H1 (cell line): ENCODE results near the gene EPB41L2. TPM values are rescaled to one million over a fixed set of nuclear protein-coding genes. Genes with fewer than 3 reads are reported as not detected.

Experiments used
- CTCF ChIA-PET: fragments of 300-600 bp; sonication (Branson Sonifier 250); formaldehyde crosslinking; loops from one replicate; lab custom pipeline; 2021; ENCODE audit not compliant: partially characterized antibody; lab: Charles Lee
- POLR2A ChIA-PET: fragments of 300-600 bp; sonication (Branson Sonifier 250); formaldehyde crosslinking; loops from one replicate; lab custom pipeline; 2021; ENCODE audit warnings: inconsistent platforms; ENCODE audit not compliant: partially characterized antibody; lab: Charles Lee
- DNase-seq, 2 experiments: peaks; one replicate each; pipeline versions ENCODE4 v3.0.0 to v3.0.0-alpha.2; 2010 to 2022; ENCODE audit warnings: low spot score in 2 of 2, low read depth in 1 of 2, mixed read lengths in 1 of 2
- FAIRE-seq: peaks from 2 replicates; lab custom pipeline; 2011; peaks lifted over from hg19 to GRCh38; lab: Jason Lieb, UNC
- H2AFZ ChIP-seq: 2 replicates; pipeline ENCODE4 v1.8.1; 2012; ENCODE audit warnings: low read length, inconsistent platforms
- H2AK5ac ChIP-seq: 2 replicates; pipeline ENCODE4 v1.6.1; 2013; ENCODE audit warnings: low read depth, low read length
- H2BK120ac ChIP-seq: replicated peaks from 2 replicates; pipeline ENCODE3; 2013; ENCODE audit warnings: low read depth, low read length, inconsistent platforms
- H2BK12ac ChIP-seq: 2 replicates; pipeline ENCODE4 v1.6.1; 2013; ENCODE audit warnings: low read depth, low read length
- H2BK15ac ChIP-seq: 2 replicates; pipeline ENCODE4 v1.6.1; 2013; ENCODE audit warnings: low read length
- H2BK20ac ChIP-seq: 2 replicates; pipeline ENCODE4 v1.6.1; 2013; ENCODE audit warnings: low read length
- H2BK5ac ChIP-seq: 2 replicates; pipeline ENCODE4 v1.6.1; 2013; ENCODE audit warnings: low read depth, low read length
- H3K14ac ChIP-seq: 2 replicates; pipeline ENCODE4 v1.6.1; 2013; ENCODE audit warnings: inconsistent platforms; ENCODE audit not compliant: insufficient read length
- H3K18ac ChIP-seq: 2 replicates; pipeline ENCODE4 v1.6.1; 2013; ENCODE audit warnings: low read length; ENCODE audit errors: extremely low read depth
- H3K23ac ChIP-seq: 2 replicates; pipeline ENCODE4 v1.6.1; 2013; ENCODE audit warnings: inconsistent platforms; ENCODE audit not compliant: insufficient read length
- H3K23me2 ChIP-seq: 2 replicates; pipeline ENCODE4 v1.6.1; 2013; ENCODE audit warnings: low read depth, low read length
- H3K27ac ChIP-seq: 2 replicates; pipeline ENCODE4 v1.6.1; 2011; ENCODE audit warnings: low read depth, low read length, inconsistent platforms
- H3K27me3 ChIP-seq, 4 experiments: replicated peaks in 1 of 4; 1 replicate in 1 of 4; 2 replicates in 3 of 4; pipeline versions ENCODE4 v1.6.1 to v1.8.1; 2011 to 2013; ENCODE audit warnings: low read length in 3 of 4, mild to moderate bottlenecking in 3 of 4, inconsistent platforms in 2 of 4, mixed read lengths in 2 of 4, moderate library complexity in 1 of 4; ENCODE audit not compliant: control insufficient read depth in 3 of 4, insufficient read depth in 3 of 4; ENCODE audit errors: extremely low read depth in 1 of 4
- H3K36me3 ChIP-seq, 4 experiments: 2 replicates each; pipeline versions ENCODE4 v1.6.1 to v1.8.1; 2011 to 2013; ENCODE audit warnings: mild to moderate bottlenecking in 4 of 4, low read length in 3 of 4, moderate library complexity in 2 of 4, control low read depth in 1 of 4, inconsistent platforms in 1 of 4; ENCODE audit not compliant: insufficient read depth in 4 of 4, control insufficient read depth in 2 of 4
- H3K4ac ChIP-seq: replicated peaks from 2 replicates; pipeline ENCODE3; 2013; ENCODE audit warnings: low read length, low read depth, mixed read lengths, inconsistent platforms; ENCODE audit not compliant: insufficient read length
- H3K4me1 ChIP-seq, 4 experiments: replicated peaks in 1 of 4; 1 replicate in 1 of 4; 2 replicates in 3 of 4; pipeline versions ENCODE4 v1.6.1 to v1.8.1; 2011 to 2013; ENCODE audit warnings: low read length in 3 of 4, inconsistent platforms in 2 of 4, mixed read lengths in 1 of 4; ENCODE audit not compliant: insufficient read depth in 4 of 4, control insufficient read depth in 3 of 4
- H3K4me2 ChIP-seq, 2 experiments: 2 replicates each; pipeline versions ENCODE4 v1.6.1 to v1.8.1; 2011 to 2013; ENCODE audit warnings: low read depth in 2 of 2, low read length in 2 of 2, control low read depth in 1 of 2, inconsistent platforms in 1 of 2, mild to moderate bottlenecking in 1 of 2; ENCODE audit not compliant: insufficient read depth in 1 of 2
- H3K4me3 ChIP-seq, 4 experiments: fragments of 200-600, 300-600 bp in 1 of 4; sonication (generic), shearing (Covaris generic), sonication (Bioruptor Twin) in 1 of 4; 2 replicates each; pipeline versions ENCODE4 v1.5.1 to v1.8.1; 2011 to 2016; ENCODE audit warnings: low read length in 4 of 4, low read depth in 3 of 4, control low read depth in 2 of 4, inconsistent platforms in 2 of 4, mild to moderate bottlenecking in 2 of 4, mixed read lengths in 1 of 4, moderate library complexity in 1 of 4; ENCODE audit not compliant: insufficient read depth in 2 of 4; ENCODE audit errors: extremely low read depth in 1 of 4
- H3K56ac ChIP-seq: replicated peaks from 2 replicates; pipeline ENCODE3; 2013; ENCODE audit warnings: low read depth, mild to moderate bottlenecking, mixed read lengths, low read length, inconsistent platforms; ENCODE audit not compliant: insufficient read length
- H3K79me1 ChIP-seq: 2 replicates; pipeline ENCODE4 v1.6.1; 2013; ENCODE audit warnings: low read depth, low read length, control low read depth
- H3K79me2 ChIP-seq, 2 experiments: 2 replicates each; pipeline versions ENCODE4 v1.6.1 to v1.8.1; 2012 to 2013; ENCODE audit warnings: low read length in 2 of 2, mild to moderate bottlenecking in 2 of 2, inconsistent platforms in 1 of 2; ENCODE audit not compliant: insufficient read depth in 2 of 2, control insufficient read depth in 1 of 2
- H3K9ac ChIP-seq, 4 experiments: replicated peaks in 1 of 4; 1 replicate in 1 of 4; 2 replicates in 3 of 4; pipeline versions ENCODE4 v1.6.1 to v1.8.1; 2011 to 2013; ENCODE audit warnings: low read depth in 3 of 4, low read length in 3 of 4, control low read depth in 2 of 4, mild to moderate bottlenecking in 2 of 4, moderate library complexity in 2 of 4, inconsistent platforms in 1 of 4; ENCODE audit errors: extremely low read depth in 1 of 4
- H3K9me3 ChIP-seq, 2 experiments: 2 replicates each; pipeline versions ENCODE4 v1.6.1 to v1.8.1; 2012 to 2013; ENCODE audit warnings: mild to moderate bottlenecking in 2 of 2, moderate library complexity in 2 of 2, control low read depth in 1 of 2, inconsistent platforms in 1 of 2, low read depth in 1 of 2, low read length in 1 of 2, mixed read lengths in 1 of 2; ENCODE audit not compliant: insufficient read depth in 2 of 2
- H4K20me1 ChIP-seq, 2 experiments: replicated peaks in 1 of 2; 2 replicates each; pipeline versions ENCODE3 to v1.8.1; 2011 to 2013; ENCODE audit warnings: inconsistent platforms in 2 of 2, low read length in 2 of 2, mild to moderate bottlenecking in 1 of 2; ENCODE audit not compliant: insufficient read depth in 2 of 2, control insufficient read depth in 1 of 2
- H4K5ac ChIP-seq: 2 replicates; pipeline ENCODE4 v1.6.1; 2013; ENCODE audit warnings: low read length, low read depth, mixed read lengths, inconsistent platforms; ENCODE audit not compliant: insufficient read length
- H4K8ac ChIP-seq: 2 replicates; pipeline ENCODE4 v1.8.0; 2013; ENCODE audit warnings: mild to moderate bottlenecking, moderate library complexity, low read length, inconsistent platforms; ENCODE audit not compliant: insufficient read depth; ENCODE audit errors: extremely low read depth
- H4K91ac ChIP-seq: replicated peaks from 2 replicates; pipeline ENCODE3; 2013; ENCODE audit warnings: low read length, mixed read lengths, inconsistent platforms; ENCODE audit not compliant: insufficient read length
- EGR1 ChIP-seq: IDR thresholded peaks from 2 replicates; pipeline ENCODE4 v1.6.1; 2011; ENCODE audit warnings: low read depth, low read length, borderline replicate concordance
- MAFK ChIP-seq: IDR thresholded peaks from 2 replicates; pipeline ENCODE4 v1.6.1; 2012; ENCODE audit warnings: low read depth, mild to moderate bottlenecking, improper control_type of control experiment, low read length
- POLR2A ChIP-seq, 2 experiments: IDR thresholded peaks; 1 replicate in 1 of 2; 2 replicates in 1 of 2; pipeline ENCODE4 v1.6.1; 2011; ENCODE audit warnings: low read depth in 2 of 2, low read length in 2 of 2, mild to moderate bottlenecking in 2 of 2; ENCODE audit errors: control extremely low read depth in 1 of 2
- POU5F1 ChIP-seq: IDR thresholded peaks from 2 replicates; pipeline ENCODE4 v1.6.1; 2011; ENCODE audit warnings: low read depth, mild to moderate bottlenecking, low read length, moderate library complexity
- RAD21 ChIP-seq, 2 experiments: IDR thresholded peaks in 1 of 2; conservative IDR thresholded peaks in 1 of 2; 2 replicates each; pipeline ENCODE4 v1.6.1; 2011; ENCODE audit warnings: low read depth in 2 of 2, low read length in 2 of 2, improper control_type of control experiment in 1 of 2, inconsistent platforms in 1 of 2, mild to moderate bottlenecking in 1 of 2, moderate library complexity in 1 of 2
- RXRA ChIP-seq: IDR thresholded peaks from 2 replicates; pipeline ENCODE4 v1.6.1; 2011; ENCODE audit warnings: low read depth, mild to moderate bottlenecking, low read length, moderate library complexity; ENCODE audit not compliant: insufficient read depth
- TAF7 ChIP-seq: optimal IDR thresholded peaks from 2 replicates; pipeline ENCODE3; 2011; ENCODE audit warnings: low read depth, mild to moderate bottlenecking, inconsistent platforms, low read length, moderate library complexity, borderline replicate concordance
- TCF12 ChIP-seq: IDR thresholded peaks from 2 replicates; pipeline ENCODE4 v1.6.1; 2011; ENCODE audit warnings: low read depth, mild to moderate bottlenecking, low read length
- polyA plus RNA-seq, 7 experiments: library from polyadenylated mRNA; depleted of rRNA in 3 of 7; stranded (reverse) in 5 of 7; unstranded in 2 of 7; fragments of >200 nt in 5 of 7; fragments of 200-250 nt in 2 of 7; gene quantifications; 1 replicate in 5 of 7; 2 replicates in 1 of 7; 4 replicates in 1 of 7; pipeline versions ENCODE4 v1.2.1 to v1.2.3, GENCODE V29; 2011 to 2013; ENCODE audit warnings: missing spikeins in 2 of 7, mixed read lengths in 2 of 7
- total RNA-seq: library from RNA; stranded (reverse); fragmentation: NEBNext Ultra II Directional; extraction: Animal tissue kit (Norgen Biotek cat#: 25700); gene quantifications from 2 replicates; pipeline ENCODE4 v1.2.1, GENCODE V29; 2021
- TF ChIP-seq, protein P1 (sequence below): IDR thresholded peaks from 2 replicates; pipeline ENCODE4 v1.6.1; 2011; ENCODE audit warnings: low read depth, mild to moderate bottlenecking, low read length; ENCODE audit not compliant: insufficient read depth

Gene EPB41L2
- total and polyA plus RNA-seq, 2 of the 8 experiments (the other 6 are each of a cell fraction or from before 2014, with no cell fraction given), result 22.5 to 123 TPM

DNA sequence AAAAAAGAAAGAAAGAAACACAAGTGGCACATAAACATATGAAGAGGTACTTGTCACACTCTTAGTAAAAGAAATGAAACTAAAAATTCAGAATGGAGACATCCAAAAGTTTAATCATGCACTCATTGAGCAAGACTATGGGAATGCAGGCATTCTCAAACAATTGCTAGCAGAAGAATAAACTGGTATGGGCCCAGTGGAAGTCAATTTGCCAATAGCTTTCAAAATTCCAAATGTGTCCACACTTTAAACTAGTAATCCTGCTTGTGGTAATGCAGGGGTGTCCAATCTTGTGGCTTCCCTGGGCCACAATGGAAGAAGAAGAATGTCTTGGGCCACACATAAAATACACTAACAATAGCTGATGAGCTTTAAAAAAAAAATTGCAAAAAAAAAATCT is 97.4 kb downstream of the EPB41L2 start:
- H3K14ac ChIP-seq, result no peak overlapping the region
- no peak overlapping the region for H3K56ac ChIP-seq
- peaks cover 0 to 60% of the 10 kb centered on the region in 2 experiments; a peak in 2 of 4 replicates for H3K79me2 ChIP-seq
- H3K18ac ChIP-seq, result no peak overlapping the region
- H3K4me1 ChIP-seq, result peaks cover 0 to 6% (median 4%) of the 10 kb centered on the region in 4 experiments; a peak in 3 of 7 replicates
- no peak overlapping the region for H3K4me3 ChIP-seq
- no peak overlapping the region for H2BK20ac ChIP-seq
- H3K23ac ChIP-seq, result no peak overlapping the region
- no peak for DNase-seq
- H3K27me3 ChIP-seq, result no peaks in the 10 kb centered on the region
- no peaks in the 10 kb centered on the region for H3K36me3 ChIP-seq
- no peak overlapping the region for H4K91ac ChIP-seq
- POLR2A ChIA-PET, result no interaction called here
- H3K9ac ChIP-seq, result no peak overlapping the region
- no peak overlapping the region for H2BK5ac ChIP-seq
- no peak overlapping the region for H3K4ac ChIP-seq
- H2BK12ac ChIP-seq, result no peak overlapping the region
- H4K20me1 ChIP-seq, result no peaks in the 10 kb centered on the region
- H4K8ac ChIP-seq, result no peak overlapping the region
- H3K9me3 ChIP-seq, result no peaks in the 10 kb centered on the region
- H3K4me2 ChIP-seq, result no peak overlapping the region
- no peak overlapping the region for H3K27ac ChIP-seq
- H4K5ac ChIP-seq, result no peak overlapping the region
- TF ChIP-seq, protein P1, sequence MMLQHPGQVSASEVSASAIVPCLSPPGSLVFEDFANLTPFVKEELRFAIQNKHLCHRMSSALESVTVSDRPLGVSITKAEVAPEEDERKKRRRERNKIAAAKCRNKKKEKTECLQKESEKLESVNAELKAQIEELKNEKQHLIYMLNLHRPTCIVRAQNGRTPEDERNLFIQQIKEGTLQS, result no peak
- TF ChIP-seq TAF7, result no peak
- no peak for TF ChIP-seq TCF12
- no peak for TF ChIP-seq EGR1
- no peak for TF ChIP-seq POU5F1
- TF ChIP-seq POLR2A (IDR thresholded peaks at IDR 0.05; ENCODE audit: control extremely low read depth in 1 of 2, low read depth in 2 of 2, low read length in 2 of 2), result no peak
- TF ChIP-seq MAFK, result no peak
- TF ChIP-seq RAD21 (IDR thresholded peaks at IDR 0.05 in 1 of 2, conservative IDR thresholded peaks at IDR 0.05 in 1 of 2; ENCODE audit: low read depth in 2 of 2, low read length in 2 of 2), result no peak
- TF ChIP-seq RXRA, result no peak
- no peak overlapping the region for H2AFZ ChIP-seq
- no peak for FAIRE-seq
- no peak overlapping the region for H2AK5ac ChIP-seq
- H2BK120ac ChIP-seq, result no peak overlapping the region
- CTCF ChIA-PET, result interaction anchor here (0.6 to 0.7 kb wide), 2 partner anchors 83 to 105 kb away, joined by 3 read pairs; no protein-coding TSS in a partner anchor
- peaks cover 4% of the 10 kb centered on the region for H3K79me1 ChIP-seq
- no peak overlapping the region for H2BK15ac ChIP-seq
- H3K23me2 ChIP-seq, result no peaks in the 10 kb centered on the region
